HG02759 (cell line): Measurements from ENCODE around the gene OSBPL5.
"Not testable (repeated sequence)": the region's sequence is repeated elsewhere in the genome, so short reads cannot be mapped to it uniquely, and the experiment has no call there.

Experiments
- ATAC-seq: cut with Tn5 transposase; IDR thresholded peaks from one replicate; pipeline ENCODE4 v1.9.1; 2021; ENCODE audit warnings: mild to moderate bottlenecking, moderate library complexity; ENCODE audit not compliant: unreplicated experiment

The OSBPL5 gene

DNA sequence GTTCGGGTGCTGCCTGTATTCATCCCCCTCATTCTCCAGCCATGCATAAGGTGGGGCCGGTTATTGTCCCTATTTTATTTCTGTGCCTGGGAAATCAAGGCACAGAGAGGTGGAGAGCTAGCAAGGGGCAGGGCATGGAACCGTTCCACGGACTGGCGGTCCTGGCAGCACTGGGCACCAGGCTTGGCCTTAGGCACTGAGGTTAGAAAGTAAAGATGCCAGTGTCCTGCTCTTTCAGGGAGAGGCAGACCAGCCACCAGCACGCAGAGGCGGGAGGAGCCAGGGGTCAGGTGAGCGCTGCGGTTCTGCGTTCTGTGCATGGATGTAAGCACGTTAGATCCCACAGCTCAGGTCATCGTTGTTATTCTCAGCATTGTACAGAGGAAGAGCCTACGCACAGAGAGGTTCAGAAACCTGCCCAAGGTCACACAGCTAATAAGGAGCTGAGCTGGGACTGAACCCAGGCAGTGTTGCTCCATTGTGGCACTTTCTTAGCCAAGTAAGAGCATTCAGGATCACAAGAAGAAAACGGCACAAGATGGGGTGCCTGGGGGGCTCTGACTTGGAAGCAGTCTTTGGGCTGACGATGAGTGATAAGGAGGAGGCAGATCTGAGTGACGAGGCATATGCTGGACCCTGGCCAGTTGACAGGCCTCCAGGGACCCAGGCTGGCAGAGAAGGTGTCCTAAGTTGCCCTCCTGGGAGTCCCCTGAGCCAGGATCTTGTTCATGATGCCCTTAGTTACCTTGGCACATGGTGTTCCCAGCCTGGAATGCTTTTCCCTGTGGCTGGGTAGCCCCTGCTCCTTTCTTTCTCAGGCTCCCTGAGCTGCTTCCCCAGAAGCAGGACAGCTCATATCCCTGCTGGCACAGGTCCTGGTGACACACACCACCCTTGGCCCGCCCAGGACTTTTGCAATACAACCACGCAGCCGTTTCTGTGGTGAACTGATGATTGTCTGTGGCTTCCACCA lies 41.1 kb downstream of the OSBPL5 start:
- ATAC-seq = no peak

DNA sequence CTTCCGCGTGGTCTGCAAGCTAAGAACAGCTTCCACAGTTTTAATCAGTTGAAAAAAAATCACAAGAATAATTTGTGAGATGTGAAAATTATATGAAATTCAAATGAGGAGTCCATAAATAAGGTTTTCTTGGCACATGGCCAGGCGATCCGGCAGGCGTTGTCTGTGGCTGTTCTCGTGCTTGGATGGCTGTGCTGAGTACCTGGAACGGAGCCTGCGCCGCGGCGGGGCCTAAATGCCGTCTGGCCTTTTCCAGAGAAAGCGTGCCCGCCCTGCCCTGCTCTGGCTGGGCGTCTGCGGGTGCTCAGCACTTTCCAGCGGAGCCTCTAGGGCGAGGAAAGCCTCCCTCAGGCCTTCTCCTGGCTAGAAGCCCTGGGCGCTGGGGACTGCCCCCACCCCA lies 41.8 kb downstream of the OSBPL5 start:
- no peak for ATAC-seq

DNA sequence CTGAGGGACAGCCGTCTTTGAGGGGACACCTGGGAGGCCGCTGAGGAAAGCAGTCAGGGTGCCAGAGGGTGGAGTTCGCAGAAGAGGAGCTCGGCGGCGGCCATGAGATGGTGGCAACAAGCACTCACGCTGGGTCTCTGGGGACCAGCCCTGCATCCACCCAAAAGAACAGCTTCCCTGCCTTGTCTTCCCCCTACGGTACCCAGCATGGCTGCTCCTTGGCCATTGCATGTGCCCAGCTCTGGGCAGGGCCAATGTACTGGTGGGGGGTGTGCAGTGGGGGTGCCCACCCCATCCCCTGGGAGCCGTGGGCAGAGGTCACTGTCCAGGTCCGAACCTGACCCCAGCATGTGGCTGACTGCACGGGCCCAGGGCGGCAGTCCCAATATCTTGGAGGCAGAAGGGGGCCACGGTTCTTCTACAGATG lies 42.3 kb downstream of the OSBPL5 start:
- ATAC-seq = no peak

DNA sequence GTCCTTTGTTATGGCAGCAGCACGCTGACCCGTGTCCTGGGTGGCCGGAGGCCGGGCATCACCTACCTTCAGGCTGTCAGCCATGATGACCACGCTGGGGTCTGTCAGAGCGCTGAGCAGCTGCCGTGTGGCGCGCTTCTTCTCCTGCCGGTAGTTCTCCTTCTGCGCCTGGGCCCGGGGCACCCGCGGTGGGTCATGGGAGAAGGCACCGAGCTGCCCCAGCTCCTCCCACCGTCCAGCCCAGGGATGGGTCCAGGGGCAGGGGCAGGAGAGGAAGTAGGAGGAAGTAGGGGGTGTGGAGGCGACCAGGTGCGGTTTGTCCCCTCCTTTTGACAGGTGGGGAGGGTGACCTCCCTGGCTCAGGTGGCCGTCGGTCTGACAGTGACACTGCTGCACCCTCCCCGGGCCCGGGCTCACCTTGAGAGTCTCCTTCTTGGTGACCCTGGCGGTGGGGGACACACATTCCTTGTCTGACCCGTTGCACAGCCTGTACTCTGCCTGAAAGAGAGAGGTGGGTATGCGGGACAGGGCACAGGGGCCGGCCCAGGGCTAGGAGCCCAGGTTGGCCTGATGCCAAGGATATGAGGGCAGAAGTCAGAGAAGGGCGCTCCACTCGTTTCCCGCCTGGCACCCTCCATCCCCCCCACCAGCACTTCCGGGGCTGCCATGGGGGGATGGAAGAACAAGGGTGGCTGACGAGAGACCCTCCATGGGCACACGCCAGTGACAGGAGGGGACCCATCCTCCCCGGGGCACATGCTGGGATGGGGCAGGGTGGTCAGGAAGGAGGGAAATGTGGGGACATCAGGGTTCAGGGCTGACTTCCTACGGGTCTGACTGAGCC lies 43.0 kb downstream of the OSBPL5 start:
- no peak for ATAC-seq

DNA sequence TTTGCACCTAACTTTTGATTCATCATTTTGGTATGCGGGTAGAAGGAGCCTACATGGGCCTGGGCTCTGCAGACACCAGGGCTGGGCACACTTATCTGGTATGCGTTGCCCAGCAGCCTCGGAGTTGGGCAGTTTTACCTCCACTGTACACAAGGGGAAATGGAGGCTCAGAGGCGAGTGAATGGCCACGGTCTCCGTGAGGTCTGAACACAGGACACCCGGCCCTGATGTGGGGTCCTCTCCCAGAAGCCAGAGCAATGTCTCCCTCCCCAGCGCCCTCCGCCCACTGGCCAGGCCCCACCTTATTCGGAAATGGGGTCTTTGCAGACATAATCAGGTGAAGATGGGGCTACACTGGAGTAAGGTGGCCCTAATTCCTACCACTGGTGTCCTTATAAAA lies 43.7 kb downstream of the OSBPL5 start:
- no peak for ATAC-seq

DNA sequence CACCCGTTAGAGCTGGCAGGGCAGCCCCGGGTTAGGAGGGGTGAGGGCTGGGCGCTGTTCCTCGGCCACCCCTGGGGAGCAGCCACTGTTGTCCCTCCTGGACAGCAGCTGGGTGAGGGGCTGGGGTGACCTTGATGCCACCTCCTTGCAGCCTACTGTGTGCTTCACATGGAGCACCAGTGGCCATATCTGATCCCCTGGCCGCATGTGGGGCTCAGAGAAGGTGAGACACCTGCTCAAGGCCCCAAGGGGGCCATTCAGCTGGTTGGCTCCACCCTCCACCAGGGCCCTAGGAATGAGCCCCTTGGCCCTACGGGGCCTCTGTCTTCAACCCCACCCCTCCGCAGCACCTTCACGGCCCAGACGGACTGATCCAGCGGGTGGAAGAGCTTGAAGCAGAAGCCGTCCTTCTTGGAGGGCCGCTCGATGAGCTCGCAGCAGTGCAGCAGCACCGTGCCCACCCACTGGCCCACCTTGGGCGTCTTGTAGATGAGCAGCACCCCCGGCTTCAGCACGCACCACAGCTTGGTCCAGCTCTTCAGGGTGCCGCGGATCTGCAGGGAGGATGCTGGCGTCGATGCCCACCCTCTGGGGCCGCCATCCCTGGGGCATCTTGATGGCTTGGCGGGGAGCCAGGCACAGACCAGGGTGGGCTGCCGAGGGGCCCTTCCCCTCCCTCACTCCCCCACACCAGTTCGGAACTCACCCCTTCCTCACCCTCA lies 44.9 kb downstream of the OSBPL5 start:
- ATAC-seq = no peak

DNA sequence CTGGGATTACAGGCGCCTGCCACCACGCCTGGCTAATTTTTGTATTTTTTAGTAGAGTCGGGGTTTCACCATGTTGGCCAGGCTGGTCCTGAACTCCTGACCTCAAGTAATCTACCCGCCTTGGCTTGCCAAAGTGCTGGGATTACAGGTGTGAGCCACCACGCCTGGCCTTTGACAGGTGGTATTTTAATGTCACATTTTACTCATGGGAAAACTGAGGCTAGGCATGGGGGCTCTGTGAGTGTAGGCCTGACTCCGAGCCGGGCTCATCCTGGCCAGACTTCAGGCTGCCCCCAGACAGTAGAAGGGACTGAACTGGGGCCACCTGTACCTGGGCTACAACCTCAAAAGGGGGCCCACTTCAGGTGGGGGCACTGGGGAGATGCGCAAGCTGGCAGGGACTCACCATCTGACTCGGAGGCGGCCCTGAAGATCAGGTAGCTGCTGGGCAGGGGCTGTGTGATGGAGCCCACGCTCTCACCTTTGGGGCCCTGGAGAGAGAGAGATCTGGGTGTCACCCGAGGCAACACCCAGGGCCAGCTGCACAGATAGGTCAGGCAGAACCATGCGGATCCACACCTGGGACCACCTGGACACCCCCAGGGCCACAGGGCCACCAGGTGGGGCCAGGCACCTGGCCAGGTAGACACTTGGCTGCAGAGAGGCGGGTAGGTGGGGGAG lies 45.8 kb downstream of the OSBPL5 start:
- ATAC-seq = no peak

DNA sequence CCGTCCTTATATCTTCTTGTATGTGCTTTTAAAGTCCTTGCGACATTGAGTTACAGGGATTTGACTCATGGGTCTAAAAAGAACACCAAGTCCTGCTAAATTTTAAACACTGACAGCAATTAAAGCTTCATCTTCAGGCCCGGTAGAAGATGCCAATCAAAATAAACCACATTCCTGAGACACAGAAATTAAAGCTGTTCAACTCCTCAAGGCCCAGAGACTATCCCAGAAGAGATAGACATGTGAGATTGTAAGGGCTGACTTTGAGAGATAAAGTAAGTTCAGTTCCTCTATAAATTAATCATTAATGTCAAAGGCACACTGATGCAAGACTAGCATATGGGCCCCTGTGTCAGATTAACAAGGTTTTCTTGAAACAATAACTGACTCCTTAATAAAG lies 49.8 kb downstream of the OSBPL5 start:
- ATAC-seq = no peak

DNA sequence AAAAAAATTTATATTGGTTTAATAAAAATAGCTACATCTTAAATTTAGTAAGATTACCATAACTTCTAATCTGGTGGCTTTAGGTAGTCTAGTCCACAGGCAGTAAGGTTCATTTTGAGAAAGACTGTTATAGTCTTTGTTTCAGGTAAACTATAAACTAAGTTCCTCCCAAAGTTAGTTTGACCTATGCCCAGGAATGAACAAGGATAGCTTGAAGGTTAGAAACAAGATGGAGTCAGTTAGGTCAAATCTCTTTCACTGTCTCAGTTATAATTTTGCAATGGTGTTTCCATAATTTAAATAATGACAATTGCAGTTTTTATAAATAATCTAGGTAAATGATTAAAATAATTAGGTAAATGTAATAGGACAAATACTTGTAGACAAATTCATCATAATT lies 51.4 kb downstream of the OSBPL5 start:
- ATAC-seq = not testable (repeated sequence)

DNA sequence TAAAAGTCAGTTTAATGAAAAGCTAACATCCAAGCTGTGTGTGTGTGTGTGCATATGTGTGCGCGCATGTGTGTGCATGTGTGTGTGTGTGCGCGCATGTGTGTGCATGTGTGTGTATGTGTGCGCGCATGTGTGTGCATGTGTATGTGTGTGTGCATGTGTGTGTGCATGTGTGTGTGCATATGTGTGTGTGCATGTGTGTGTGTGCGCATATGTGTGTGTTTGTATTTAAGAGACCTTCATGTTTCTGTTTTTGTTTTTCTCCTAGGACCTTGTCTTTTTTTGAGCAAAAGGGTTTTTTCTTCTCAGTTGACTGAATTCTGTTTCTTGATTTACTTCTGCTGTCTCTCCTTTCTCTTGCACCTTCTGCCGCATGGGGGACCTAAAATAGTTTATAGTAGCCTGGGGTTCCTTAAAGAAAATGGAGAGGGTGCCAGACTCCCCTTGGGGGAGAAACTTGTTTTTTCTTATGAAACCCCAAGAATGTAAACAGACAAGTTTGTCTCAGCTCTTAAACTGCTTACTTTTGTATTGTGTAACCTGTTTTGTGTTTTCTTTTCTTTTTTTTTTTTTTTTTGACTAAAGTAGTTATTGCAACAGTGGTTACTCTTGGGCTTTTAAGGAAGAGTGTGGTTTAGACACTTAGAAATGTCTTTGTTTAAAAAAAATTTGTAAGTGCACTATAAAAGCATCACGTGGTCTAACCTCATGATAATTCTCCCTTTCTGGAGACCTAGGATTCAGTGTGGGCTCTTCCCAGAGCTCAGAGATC lies 53.0 kb downstream of the OSBPL5 start:
- no peak for ATAC-seq

DNA sequence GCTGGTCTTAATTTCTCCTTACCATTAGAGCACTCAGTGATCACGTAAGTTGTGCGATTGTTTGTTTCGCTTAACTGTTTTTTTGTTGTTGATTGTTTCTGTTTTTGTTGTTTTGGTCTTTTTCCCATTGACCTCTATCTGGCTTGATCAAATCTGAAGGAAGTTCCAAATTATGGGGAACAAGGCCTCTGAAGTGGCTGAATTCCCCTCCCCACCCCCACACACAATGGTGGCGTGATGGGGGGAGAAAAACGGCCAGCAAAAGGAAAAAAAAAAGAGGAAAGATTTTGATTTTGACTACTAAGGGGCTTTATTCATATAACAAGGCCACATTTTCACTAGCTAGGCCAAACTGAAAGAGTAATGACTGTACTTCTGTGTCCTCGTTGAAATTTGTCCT lies 53.6 kb downstream of the OSBPL5 start:
- no peak for ATAC-seq

DNA sequence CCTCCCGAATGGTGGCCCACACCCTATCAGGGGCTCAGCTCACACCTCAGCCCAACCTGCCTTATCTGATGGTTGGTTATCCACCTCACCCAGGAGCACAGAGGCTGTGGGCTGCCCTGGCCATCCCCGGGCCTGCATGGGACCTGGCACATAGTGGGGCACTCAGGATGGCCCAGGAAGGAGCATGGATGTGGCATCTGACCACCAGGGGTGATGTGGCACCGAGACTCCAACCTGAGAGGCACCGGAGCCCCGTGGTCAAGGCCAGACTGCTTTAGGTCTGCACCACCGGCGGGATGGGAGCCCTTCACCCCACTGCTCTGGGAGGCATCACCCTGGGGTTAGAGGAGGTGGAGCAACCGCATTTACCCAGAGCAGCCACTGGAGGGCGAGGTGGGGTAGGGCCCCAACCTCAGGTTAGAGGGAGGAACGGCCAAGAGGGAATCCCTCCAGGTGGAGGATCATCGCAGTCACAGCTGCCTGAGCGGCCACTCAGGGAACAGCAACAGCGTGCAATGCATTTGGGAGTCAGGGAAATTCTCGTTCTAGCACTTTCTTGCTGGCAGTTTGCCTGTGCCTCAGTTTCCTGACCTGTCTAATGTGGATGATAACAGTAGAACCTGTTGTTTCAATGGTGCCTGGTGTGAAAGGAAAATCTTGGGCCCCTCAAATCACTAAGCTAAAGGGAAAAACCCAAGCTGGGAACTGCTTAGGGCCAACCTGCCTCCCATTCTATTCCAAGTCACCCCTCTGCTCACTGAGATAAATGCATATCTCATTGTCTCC lies 55.0 kb downstream of the OSBPL5 start:
- ATAC-seq = no peak

DNA sequence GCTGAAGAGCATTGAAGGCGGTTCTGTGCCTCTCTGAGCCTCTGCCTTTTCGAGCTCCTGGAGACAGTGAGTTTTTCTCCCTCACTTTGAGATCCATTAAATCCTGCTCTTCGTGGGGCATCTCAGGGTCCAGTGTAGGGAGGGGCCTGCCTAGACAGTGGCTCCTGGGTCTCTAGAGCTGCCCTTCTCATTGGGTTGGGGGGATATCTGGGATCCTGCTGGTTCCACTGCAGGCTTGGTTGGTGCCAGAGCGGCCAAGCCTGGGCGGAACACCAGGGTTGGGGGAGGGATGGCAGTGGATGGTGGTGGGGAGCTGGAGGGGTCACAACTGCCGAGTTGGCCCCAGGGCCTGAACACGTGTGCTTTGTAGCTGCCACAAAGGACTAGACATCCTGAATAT lies 55.7 kb downstream of the OSBPL5 start:
- ATAC-seq = no peak

DNA sequence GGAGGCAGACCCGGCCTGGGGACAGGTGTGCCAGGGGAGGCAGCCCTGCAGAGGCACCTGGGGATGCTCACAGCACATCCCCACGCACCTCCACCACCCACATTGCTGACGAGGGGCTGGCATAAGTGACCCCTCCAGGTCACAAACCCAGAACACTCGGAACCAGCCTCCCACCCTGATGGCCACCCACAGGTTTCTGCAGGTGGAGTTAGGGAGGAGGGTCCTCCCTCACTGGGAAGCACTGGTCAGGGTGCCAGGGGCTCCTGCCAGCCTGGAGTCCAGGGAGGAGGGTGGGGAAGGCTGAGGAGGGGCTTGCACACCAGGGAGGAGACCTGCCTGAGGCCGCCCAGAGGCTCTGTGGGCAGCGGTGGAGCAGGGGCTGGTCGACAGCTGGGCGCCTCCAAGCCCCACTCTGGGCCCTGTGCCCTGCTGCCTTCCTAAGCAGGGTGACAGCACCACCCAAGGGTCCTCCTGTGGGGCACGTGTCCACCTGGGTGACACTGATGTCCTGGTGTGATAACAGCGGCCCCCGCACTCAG lies 56.9 kb downstream of the OSBPL5 start:
- ATAC-seq = no peak

DNA sequence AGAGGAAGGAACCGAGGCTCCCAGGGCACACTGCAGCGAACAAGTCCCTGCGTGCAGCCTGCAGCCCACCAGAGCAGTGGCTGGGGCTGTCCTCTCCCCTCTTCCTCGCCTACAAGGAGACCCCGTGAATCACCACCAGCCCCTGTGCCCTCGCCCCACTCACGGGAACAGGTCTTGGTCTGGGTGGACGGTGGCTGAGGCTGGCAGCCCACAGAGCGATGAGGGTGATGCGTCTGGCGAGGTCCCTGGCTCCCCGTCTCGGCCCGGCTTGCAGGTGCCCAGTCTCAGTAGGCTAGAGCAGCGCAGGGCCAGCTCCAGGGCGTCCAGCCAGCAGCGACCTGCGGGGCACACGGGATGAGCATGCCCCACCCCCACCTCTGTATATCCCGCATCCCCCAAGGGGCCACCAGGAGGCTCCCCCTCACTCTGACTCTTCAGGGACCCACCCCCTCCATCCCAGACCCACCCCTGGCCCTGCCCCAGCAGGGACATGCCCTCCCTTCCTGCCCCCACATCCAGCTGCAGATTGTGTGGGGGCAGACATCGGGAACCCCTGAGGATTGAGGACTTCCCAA lies 57.4 kb downstream of the OSBPL5 start:
- ATAC-seq = no peak

DNA sequence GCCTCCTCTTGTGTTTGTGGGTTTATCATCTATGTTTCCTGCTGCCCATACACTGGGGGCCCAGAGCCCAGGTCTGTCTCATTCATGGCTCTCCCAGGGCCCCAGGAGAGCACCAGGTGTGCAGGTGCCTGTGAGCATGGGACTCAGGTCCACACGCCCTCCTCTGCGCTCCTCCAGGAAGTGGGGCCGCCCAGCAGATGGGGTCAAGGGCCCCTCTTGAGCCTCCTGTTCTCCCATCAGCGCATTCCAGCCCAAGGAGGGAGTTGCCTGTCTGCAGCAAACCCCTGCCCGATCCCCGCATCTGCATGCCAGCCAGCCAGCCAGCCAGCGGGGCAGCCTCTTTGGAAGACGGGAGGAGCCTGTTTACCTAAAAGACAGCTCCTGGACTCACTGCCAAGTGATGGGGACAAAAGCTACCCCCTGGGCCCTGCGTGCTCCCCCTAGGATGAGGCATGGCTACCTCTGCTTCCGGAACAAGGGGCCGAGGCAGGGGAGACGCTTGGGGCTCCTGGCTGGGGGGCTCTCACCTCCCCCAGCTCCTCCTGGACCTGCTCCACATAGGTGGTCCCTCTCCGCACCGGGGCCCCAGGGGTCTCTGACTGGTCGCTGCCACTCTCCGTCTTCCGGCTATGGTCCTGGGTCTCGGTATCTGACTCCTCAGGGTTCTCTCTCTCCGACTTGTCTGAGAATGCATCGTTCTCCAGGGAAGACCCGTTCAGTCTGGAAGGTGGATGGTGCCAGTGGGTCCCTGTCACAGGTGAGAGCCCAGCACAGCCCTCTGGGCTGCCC lies 58.2 kb downstream of the OSBPL5 start:
- no peak for ATAC-seq
